ENCODE results near the gene TPRN.
A peak's percentile ranks its signal among the peaks of the same experiment; 100 is the strongest.

The TPRN gene

DNA sequence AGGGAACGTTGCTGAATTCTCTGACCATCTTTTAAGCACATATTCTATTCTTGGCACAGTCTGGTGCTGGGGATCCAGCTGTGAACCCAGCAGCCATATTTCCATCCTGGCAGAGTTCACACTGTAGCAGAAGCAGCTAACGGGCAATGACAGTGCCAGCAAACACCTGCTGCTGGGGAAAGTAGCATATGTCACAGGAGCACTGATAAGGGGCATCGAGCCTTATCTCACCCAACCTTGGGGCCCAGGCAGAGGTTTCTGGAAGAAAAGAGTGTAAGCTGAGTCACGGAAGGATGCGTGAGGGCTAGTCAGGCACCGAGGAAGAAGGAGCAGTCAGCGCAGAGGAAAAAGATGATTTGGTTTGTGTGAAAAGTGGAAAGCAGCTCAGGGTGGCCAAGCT lies 6.1 kb upstream of the TPRN start:
- DNase-seq: no peak

DNA sequence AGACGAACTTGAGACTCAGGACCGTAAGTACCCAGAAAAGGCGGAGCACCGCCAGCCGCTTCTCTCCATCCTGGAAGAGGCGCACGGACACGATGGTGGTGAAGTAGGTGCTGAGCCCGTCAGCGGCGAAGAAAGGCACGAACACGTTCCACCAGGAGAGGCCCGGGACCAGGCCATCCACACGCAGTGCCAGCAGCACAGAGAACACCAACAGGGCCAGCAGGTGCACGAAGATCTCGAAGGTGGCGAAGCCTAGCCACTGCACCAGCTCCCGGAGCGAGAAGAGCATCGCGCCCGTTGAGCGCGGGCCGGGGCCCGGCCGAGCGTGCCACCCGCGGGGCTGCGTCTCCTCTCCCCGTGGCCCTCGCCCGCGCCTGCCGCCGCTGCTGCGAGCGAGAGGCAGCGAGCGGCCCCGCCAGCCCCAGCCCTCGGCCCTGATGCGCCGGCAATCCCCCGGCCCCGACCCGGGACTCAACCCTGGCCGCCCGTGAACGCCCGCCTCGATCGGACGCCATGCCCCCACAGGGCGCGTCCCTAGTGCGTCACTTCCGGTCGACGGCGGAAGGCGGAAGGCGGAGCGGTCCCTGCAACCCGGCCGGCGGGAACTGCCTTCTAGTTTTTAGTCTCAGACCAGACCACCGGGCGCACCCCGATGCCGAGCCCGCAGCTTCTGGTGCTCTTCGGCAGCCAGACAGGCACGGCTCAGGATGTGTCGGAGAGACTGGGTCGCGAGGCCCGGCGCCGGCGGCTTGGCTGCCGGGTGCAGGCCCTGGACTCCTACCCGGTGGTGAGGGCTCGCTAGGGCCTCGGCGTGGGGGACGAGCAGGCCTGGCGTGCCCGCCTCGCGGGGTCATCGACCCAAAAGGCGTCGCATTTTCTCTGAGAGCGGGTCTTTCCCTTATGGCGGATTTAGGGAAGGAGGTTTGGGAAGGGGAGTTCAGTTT lies 4.9 kb upstream of the TPRN start, which contains the start of the genes NDOR1 and TMEM203:
NDOR1 (plus strand) TSS at position 575 of the 944 bp plus-strand sequence; CDS start at position 653, 78 bp downstream.
TMEM203 (minus strand) TSS at position 523 of the 944 bp plus-strand sequence; CDS start at position 289, 234 bp downstream.
- DNase-seq: peak; percentile 98

DNA sequence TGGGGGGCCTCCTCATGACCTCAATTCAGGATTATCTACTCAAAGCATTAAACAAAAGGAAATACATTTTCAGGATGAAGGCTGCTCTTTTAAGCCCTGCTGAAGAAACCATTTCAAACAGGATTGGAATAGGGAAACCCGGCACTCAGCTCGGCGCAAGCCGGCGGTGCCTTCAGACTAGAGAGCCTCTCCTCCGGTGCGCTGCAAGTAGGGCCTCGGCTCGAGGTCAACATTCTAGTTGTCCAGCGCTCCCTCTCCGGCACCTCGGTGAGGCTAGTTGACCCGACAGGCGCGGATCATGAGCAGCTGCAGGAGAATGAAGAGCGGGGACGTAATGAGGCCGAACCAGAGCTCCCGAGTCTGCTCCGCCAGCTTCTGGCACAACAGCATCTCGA lies 4.2 kb upstream of the TPRN start:
- no peak for DNase-seq

DNA sequence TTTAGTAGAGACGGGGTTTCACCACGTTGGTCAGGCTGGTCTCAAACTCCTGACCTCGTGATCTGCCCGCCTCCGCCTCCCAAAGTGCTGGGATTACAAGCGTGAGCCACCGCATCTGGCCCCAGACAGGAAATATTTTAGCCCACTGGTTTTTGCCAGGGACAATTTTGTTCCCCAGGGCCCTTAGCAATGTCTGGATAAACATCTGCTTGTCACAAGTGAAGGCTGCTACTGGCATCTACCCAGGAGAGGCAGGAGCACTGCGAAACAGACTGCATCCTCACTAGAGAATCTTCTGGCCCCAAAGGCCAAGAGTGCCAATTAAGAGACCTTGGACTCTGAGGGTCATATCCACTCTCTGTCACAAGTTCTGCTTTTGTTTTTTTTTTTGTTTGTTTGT lies 2.4 kb upstream of the TPRN start:
- no peak for DNase-seq

DNA sequence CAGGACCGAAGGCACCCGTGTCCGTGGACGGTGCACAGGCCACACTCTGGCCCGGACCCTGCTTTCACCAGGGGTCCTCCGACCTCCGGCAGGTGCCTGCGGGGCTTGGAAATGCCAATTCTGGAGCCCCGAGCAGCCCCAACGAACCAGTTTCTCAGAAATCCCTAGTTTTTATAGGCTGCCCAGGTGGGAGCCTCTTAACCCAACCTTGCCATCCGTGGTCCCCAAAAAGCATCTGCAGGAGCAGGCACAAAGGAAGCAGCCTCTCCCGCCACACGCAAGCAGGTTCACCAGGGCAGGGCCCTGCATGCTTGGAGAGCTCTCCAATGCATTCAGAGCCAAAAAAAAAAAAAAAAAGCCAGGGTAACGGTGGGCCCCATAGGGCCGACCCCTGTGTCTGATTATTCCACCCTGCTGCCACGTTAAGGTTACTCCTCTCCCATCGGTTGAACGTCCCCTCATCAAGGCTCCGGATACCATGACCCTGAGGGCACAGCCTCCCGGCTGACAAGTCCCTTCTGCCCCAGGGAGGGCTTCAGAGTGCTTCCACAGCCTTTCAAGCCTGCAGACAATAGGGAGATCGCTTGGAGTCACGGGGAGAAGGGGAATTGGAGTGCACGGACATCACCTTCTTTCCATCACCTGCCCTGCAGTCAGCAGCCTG lies 796 bp upstream of the TPRN start:
- DNase-seq: no peak

DNA sequence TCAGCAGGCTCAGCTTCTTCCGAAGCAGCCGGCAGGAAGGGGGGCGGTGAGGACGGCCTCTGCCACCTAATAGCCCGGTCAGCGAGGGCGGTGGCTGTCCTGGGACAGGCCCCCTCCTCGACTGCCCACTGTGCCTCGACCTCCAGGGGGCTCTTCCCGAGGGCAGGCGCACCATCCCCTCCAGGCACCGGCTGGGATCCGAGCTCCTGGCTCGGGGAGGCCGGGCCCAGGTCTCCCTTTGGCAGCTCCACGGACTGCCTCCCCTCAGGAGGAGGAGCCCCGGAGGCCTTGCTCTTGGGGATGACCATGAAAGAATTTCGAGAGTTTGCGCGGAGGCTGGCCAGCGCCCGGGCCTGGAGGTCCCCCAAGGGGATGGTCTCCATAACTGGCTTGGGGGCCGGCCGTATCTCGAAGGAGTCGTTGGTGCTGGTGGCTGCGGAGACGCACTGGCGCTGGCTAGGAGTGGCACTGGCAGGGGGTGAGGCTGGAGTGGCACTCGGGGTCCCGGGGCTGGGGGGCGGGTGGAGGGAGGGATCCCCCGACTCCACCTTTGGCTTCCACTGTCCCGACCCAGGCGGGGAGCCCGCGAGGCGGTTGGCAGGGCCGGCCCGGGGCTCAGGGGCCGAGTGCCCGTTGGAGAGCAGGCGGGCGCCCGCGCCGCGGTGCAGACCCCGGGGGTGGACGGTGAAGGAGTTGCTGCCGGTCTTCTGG lies 975 bp downstream of the TPRN start:
- no peak for DNase-seq

DNA sequence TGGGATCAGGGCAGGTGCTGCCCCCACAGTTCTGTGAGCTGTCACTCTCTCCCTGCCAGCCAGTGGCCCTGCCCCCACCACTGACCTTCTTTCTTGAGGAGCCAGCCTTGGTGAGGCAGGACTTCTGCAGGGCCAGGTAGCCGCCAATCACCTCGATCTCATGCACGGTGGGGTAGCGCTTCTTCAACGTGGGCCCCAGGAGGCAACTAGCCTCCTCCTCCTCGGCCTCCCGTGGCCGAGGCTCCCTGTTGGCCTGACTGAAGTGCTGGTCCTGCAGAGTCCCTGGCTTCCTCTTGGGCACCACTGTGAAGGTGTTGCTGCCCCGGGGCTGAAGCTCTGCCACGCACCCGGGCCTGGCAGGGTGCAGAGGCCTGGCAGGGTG lies 1.6 kb downstream of the TPRN start:
- no peak for DNase-seq

DNA sequence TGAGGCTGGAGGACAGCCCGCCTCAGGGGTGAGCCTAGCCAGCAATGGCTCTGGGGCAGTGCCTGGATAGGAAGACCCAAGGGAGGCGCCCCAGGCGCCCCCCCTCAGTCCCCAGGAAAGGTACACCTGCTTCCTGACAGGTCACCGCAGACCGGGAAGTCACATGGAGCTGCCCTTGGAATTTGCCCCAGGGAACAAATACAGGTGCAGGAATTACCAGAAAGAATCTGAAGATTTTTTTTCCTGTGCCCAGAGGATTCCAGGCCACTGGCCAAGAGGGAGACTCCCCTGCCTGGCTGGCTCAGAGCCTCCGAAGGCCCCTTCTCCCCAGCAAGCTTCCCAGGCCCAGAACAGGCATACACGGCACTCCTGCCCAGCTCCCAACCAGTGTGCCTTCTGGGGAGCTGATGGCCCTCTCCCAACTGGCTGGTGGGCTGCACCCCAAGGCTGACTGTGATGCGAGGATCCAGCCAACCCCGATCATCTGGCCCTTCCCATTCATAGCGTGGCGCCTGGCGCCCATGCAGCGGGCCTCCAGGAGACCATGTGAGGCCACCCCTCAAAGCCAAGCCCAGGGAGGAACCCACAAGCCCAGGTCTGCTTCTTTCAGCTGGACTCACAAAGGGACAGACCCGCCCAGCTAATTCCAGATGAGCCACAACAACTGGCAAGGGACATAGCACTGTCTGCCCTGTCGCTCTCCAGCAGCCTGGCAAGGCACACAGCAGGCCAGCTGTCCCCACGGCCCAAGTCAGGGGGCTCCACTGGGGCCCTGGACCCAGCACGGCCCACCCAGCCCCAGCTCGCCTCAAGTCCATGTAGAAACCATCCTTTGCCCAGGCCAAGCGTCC lies 2.3 kb downstream of the TPRN start:
- DNase-seq: no peak

DNA sequence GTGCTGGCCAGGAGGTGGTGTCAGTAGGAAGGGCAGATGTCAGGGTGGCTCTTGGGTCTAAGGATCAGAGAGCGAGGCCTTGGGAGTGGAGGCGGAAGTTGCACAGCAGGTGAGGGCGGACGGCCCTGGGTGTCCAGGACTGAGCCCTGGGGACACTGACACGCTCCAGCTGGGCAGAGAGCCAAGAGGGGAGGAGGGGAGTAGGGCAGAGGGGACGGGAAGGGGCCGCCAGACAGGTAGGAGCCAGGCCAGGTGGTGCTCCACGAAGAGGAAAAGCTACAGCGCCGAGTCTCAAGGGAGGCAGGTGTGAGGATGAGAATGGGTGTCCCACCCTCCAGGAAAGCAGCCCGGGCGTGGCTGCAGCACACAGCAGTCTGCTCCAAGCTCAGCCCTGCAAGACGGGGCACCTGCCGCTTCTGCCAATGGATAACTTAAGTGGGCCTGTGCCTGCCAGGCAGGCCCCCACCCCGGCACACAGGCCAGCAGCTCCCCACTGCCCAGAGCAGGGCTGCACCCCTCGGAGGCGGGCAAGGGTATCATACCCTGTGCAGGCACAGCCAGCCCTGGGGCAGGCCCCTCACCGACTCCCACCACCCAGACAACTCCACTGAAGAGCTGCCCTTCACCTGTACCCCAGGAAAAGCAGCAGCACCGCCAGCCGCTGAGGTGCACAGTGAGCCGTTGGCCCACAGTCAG lies 4.9 kb downstream of the TPRN start:
- no peak for DNase-seq

DNA sequence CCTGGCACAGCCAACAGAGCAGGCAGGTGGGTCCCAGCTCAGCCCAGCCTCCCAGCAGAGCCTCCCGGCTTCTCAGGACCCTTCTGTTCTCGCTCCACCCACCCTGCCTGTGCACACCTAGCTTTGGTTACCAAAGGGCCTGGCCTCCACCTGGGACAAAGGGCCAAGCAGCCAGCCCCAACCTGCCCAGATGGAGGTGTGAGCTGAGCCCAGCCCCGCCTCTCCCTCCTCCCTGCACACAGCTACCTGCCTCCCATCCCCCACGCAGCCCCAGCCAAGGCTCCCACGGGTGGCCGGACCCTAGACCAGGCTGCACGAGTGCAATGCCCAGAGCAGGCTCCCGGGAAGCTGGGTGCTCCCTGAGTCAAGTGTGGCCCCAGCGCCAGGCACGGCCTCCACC lies 5.6 kb downstream of the TPRN start:
- DNase-seq: no peak

DNA sequence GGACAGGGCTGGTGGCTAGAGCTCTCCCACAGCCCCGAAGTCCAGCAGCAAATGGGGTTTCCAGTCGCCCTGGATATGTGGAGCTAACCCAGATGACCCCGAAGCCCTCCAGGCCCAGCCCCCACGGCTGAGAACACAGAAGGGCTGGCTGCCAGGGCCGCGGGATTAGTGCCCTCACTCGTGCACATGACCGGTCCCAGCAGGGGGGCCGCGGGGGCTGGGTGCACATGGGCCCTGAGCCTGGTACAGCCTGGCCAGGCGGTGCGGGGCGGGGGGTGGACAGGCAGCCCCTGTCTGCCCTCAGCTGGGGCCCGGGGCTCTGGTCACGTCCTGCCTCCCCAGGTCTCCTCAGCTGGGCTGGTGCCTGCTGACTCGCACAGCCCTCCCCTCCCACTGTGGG lies 6.2 kb downstream of the TPRN start:
- DNase-seq: no peak

DNA sequence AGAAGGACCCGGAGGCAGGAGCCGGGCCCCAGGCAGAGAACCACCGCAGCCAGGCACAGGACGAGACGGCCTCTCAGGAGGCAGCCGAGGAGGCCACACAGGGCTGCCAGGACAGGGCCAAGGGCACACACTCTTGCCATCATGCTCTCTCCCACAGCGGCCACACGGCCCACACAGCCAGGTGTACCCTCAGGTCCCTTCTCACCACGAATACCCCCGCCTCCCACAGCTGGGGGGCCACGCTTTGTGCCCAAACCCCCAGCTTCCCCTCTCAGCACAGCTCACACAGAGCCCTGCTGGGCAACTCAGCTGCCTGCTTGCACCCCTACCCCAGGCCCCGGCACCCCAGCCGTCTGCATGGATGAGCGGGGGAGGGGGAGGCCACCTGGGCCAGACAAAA lies 6.8 kb downstream of the TPRN start:
- DNase-seq: no peak

DNA sequence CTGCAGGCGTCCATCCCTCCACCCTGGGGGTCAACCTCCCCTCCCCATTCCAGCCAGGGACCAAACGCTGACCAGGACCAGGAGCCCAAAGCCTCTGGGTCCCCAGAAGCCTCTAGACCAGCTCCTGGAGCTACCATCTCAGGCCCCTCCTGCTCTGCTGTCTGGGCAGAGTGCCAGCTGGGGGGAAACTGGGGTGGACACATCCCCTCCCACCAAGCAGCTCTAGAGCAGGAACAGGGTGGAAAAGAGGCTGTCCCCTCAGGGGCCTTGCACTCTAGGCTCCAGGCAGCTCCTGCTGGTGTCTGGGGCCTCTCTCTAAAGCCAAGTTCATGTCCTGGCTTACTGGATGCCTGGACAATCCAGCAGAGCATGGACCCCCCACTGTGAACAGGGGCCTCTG lies 7.7 kb downstream of the TPRN start:
- DNase-seq: no peak

DNA sequence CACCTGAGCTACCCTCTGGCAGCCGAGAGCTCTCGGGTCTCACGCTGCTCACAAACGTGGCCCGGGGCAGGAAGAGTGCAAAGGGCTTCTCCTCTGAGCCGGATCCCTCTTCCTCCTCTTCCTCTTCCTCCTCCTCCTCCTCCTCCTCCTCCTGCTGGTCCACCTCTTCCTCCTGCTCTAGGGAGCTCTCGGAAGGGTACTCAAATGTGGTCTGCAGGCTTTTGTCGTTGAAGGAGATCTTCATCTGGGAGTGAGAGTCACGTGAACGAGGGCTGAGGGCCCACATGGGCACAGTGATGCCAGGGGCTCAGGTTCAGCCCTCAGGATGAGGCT lies 8.1 kb downstream of the TPRN start:
- no peak for DNase-seq

DNA sequence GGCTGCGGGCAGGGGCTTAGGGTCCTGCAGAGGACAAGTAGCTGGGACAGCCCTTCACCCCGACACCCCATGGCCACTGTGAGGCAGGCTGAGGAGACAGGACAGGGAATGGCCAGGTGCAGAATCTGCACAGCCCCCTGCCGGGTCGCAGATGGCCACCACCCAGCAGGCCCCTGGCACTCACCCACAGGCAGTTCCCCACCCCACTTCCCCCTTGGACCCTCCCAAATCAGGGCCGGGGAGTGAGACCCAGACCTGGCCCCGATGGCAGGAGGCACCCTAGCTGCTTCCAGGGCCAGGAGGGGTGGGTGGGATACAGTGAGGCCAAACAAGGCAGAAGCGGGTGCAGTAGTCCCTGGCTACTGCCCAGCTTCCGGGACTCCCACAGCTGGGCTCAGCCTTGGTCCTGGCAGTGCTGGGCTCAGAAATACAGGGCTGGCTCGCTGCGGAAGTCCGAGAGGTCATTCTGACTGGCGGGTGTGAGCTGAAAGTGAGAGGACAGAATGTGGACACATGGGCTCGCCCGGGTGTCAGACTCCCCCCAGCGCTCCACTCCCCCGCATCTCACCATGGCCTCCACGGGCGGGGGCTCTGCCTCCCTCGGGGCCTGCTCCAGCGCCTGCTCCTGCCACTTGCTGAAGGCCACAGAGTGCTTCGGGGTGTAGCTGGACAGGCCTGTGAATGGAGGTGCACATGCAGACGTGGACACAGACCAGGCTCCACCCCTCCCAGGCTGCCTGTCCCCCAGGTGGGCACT lies 8.7 kb downstream of the TPRN start:
- DNase-seq: no peak

DNA sequence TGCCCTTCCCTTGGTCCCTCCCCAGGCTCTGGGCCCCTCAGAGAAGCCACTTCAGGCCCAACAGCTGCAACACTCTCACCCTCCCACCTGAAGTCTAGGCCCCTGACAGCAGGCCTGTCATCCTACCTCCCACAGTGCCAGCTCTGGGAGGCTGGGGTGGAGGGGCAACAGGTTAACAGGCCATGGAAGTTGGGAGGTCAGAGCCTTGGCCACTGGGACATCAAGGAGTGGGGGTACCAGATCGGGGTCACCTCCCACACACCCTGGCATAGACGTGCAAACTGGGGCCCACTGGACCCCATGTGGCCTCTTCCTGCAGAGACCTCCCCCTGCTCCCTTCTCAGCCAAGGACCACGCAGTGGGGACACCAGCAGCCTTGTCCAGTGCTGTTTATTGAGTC lies 9.3 kb downstream of the TPRN start:
- no peak for DNase-seq

DNA sequence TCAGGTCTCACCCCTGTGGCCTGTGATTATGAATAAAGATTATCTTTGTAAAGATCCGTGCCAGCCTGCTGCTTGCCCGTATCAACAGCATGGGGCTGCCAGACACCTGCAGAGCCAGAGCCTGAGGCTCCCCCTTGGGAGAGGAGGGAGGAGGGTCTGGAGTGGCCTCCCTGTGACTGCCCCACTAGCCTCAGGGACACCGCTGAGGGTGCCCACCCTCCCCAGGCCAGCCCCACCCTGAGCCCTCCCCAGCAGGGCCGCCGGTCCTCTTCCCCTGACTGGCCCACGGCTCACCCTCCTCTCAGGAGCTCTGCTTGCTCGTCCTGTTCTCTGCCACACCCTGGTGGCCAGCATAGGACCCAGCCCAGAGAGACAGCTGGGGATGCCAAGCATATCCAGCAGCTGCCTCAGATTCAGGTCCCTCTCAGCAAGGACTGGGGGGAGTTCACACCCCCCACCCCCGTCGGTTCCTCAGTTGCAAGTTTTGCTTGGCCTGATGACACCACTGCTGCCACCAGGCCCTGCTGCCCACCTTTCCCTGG lies 10.2 kb downstream of the TPRN start:
- DNase-seq: no peak

DNA sequence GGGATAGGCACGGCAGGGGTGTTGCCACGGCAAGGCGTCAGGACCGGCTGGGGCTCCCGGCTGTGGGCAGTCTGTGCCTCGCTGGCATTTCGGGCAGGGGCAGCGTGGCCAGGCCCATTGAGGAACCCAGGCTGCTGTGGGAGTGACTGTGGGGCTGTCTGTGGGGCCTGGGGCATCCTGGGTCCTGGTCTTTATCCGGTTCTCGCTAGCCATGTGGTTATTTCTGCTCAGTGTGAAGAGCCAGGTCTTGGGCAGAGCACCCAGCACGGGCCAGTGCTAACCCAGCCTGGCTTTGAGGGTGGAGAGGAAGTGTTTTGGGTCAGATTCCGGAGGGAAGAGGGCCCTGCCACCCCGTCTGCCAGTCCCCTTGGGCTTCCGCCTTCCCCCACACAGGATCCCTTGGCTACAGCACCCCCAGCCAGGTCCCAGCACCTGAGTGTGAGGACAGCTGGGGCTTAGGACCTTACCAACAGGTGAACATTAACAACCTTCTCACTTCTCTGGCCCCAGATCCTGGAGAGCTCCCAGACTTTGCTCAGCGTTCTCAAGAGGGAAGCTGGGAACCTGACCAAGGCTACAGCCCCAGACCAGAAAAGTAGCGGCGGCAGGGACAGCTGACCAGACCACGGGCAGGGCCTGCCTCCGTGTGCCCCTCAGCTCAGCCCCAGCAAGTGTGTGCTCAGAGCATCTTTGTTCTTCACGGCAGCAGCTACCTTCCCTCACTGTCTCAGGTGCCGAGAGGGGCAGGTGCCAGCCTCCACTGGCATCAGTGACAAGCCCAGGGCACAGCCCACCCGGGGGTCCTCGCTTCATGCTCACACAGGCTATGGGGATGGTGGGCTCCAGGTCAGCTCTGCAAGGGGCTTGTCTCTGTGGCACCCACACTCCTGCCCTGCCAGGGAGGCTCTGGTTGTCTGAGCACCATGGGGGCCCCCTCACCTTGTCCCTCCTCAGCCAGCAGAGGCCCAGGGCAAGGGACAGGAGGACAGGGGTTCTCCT lies 10.9 kb downstream of the TPRN start:
- no peak for DNase-seq

DNA sequence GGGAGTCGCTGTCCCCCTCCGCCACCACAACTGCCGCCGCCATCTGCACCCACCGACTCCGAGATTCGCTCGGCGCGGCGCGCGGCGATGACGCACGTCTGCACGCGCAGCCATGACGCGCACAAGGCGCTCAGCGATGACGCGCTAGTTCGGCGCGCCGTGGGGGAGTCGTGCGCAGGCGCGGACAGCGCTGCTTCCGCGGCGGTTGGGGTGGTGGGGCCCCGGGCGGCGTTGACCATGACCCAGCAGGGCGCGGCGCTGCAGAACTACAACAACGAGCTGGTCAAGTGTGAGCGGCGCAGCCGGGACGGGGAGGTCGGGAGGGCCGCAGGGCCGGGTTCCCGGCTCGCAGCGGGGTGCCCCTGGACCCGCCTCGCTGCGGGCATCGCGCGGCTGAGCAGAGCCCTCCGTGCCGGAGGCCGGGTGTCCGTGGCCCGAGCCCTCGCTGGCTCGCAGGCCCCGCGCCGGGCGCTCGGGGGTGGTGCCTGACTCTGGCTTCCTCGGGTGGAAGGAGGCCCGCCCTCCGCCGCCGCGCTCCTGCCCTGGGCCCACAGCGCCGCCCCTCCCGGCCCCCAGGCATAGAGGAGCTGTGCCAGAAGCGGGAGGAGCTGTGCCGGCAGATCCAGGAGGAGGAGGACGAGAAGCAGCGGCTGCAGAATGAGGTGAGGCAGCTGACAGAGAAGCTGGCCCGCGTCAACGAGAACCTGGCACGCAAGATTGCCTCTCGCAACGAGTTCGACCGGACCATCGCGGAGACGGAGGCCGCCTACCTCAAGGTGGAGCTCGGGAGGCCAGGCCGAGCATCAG lies 11.8 kb downstream of the TPRN start, which contains the start of the genes ANAPC2 and SSNA1:
ANAPC2 (minus strand) TSS at position 71 of the 807 bp plus-strand sequence; CDS start at position 43, 28 bp downstream.
SSNA1 (plus strand) TSS at position 187 of the 807 bp plus-strand sequence; CDS start at position 238, 51 bp downstream.
- peak; percentile 98 for DNase-seq

Measured in activated effector memory CD4-positive, alpha-beta T cell treated with anti-CD3 and anti-CD28 coated beads, Interleukin-2, amount 50 U/mL, for 16 hours (primary cell).